SK-N-SH (cell line): Measurements from ENCODE around the gene EIF5A2.

ENCODE experiments used
- POLR2AphosphoS5 ChIP-seq: IDR thresholded peaks from 2 replicates; pipeline ENCODE4 v1.6.1; 2012; ENCODE audit warnings: low read depth, low read length
- SIN3A ChIP-seq: IDR thresholded peaks from 2 replicates; pipeline ENCODE4 v1.6.1; 2012; ENCODE audit warnings: low read depth, mild to moderate bottlenecking, low read length, moderate library complexity, borderline replicate concordance
- USF2 ChIP-seq: fragments of 150-350 bp; IDR thresholded peaks from 2 replicates; pipeline ENCODE4 v1.6.1; 2017; ENCODE audit warnings: antibody characterized with exemption, low read length, low read depth, borderline replicate concordance
- TF ChIP-seq, protein P1 (sequence below): fragments of 200-600 bp; sonication (generic); IDR thresholded peaks from 2 replicates; pipeline ENCODE4 v1.6.1; 2017; ENCODE audit warnings: antibody characterized with exemption, mild to moderate bottlenecking, moderate library complexity
- TF ChIP-seq, protein P2 (sequence below): IDR thresholded peaks from 2 replicates; pipeline ENCODE4; 2012

GRCh38 chr3:170840291-170840859 lies 68.1 kb downstream of the EIF5A2 start:
- TF ChIP-seq, protein P1, sequence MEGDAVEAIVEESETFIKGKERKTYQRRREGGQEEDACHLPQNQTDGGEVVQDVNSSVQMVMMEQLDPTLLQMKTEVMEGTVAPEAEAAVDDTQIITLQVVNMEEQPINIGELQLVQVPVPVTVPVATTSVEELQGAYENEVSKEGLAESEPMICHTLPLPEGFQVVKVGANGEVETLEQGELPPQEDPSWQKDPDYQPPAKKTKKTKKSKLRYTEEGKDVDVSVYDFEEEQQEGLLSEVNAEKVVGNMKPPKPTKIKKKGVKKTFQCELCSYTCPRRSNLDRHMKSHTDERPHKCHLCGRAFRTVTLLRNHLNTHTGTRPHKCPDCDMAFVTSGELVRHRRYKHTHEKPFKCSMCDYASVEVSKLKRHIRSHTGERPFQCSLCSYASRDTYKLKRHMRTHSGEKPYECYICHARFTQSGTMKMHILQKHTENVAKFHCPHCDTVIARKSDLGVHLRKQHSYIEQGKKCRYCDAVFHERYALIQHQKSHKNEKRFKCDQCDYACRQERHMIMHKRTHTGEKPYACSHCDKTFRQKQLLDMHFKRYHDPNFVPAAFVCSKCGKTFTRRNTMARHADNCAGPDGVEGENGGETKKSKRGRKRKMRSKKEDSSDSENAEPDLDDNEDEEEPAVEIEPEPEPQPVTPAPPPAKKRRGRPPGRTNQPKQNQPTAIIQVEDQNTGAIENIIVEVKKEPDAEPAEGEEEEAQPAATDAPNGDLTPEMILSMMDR: no peak
- TF ChIP-seq USF2 (no peak), POLR2AphosphoS5 (peak; percentile 59; the same call in 1 of the 2 replicates), SIN3A (no peak)
- TF ChIP-seq, protein P2, sequence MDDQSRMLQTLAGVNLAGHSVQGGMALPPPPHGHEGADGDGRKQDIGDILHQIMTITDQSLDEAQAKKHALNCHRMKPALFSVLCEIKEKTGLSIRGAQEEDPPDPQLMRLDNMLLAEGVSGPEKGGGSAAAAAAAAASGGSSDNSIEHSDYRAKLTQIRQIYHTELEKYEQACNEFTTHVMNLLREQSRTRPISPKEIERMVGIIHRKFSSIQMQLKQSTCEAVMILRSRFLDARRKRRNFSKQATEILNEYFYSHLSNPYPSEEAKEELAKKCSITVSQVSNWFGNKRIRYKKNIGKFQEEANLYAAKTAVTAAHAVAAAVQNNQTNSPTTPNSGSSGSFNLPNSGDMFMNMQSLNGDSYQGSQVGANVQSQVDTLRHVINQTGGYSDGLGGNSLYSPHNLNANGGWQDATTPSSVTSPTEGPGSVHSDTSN: peak; percentile 80
